CD1c-positive myeloid dendritic cell (primary cell): ENCODE results near the gene ETV3L.
"Not testable (repeated sequence)": the region's sequence is repeated elsewhere in the genome, so short reads cannot be mapped to it uniquely, and the experiment has no call there.

Source experiments
- DNase-seq: peaks from one replicate; pipeline ENCODE4 v3.0.0-alpha.2; 2016; ENCODE audit errors: extremely low spot score

The ETV3L gene

GRCh38 chr1:157077394-157077793 lies 22.2 kb downstream of the ETV3L start:
- DNase-seq, result no peak

GRCh38 chr1:157073944-157074685 lies 25.5 kb downstream of the ETV3L start:
- peak; percentile 70 for DNase-seq

- DNase-seq, result no peak
Observed at GRCh38 chr1:157069601-157070000, 30.0 kb downstream of the ETV3L start.

- not testable (repeated sequence) for DNase-seq
Observed at GRCh38 chr1:157059241-157059640, 40.4 kb downstream of the ETV3L start.

GRCh38 chr1:157056269-157056668 lies 43.3 kb downstream of the ETV3L start:
- DNase-seq, result peak; percentile 29

- DNase-seq, result peak; percentile 75
Observed at GRCh38 chr1:157055729-157056128, 43.9 kb downstream of the ETV3L start.

GRCh38 chr1:157050836-157051235 lies 48.8 kb downstream of the ETV3L start:
- DNase-seq, result no peak

- DNase-seq, result no peak
Observed at GRCh38 chr1:157047062-157047410, 52.6 kb downstream of the ETV3L start.

GRCh38 chr1:157045250-157046218 lies 54.1 kb downstream of the ETV3L start, which contains the start of gene ARHGEF11:
Gene ARHGEF11 (minus strand): TSS chr1:157045742. CDS start chr1:157044330, 1,412 bp downstream.
- peak; percentile 70 for DNase-seq

- no peak for DNase-seq
Observed at GRCh38 chr1:157044326-157044725, 55.3 kb downstream of the ETV3L start.

GRCh38 chr1:157043685-157044084 lies 55.9 kb downstream of the ETV3L start:
- no peak for DNase-seq

- DNase-seq, result no peak
Observed at GRCh38 chr1:157042846-157043245, 56.8 kb downstream of the ETV3L start.
